AG04449 (cell line): ENCODE measurements around the gene BANF1.

ENCODE experiments used
- CTCF ChIA-PET: fragments of 350-600 bp; formaldehyde crosslinking; extraction: SDS; loops from one replicate; lab custom pipeline; 2021; ENCODE audit warnings: antibody characterized with exemption; lab: Yijun Ruan, JAX
- POLR2A ChIA-PET: fragments of 400-600, 350-600 bp; formaldehyde crosslinking; extraction: SDS; loops from one replicate; lab custom pipeline; 2020; ENCODE audit warnings: antibody characterized with exemption, inconsistent platforms; lab: Yijun Ruan, JAX
- DNase-seq: peaks from one replicate; pipeline ENCODE4 v3.0.0-alpha.2; 2010; ENCODE audit warnings: low read depth, low spot score
- H3K4me3 ChIP-seq: 2 replicates; pipeline ENCODE4 v1.5.1; 2011; ENCODE audit warnings: low read depth, mild to moderate bottlenecking, control low read depth, low read length
- CTCF ChIP-seq: IDR thresholded peaks from one replicate; pipeline ENCODE4 v1.5.1; 2011; ENCODE audit warnings: mild to moderate bottlenecking, moderate library complexity, low read length, control low read depth, inconsistent platforms; ENCODE audit not compliant: insufficient read depth; ENCODE audit errors: missing control alignments

BANF1 gene

DNA sequence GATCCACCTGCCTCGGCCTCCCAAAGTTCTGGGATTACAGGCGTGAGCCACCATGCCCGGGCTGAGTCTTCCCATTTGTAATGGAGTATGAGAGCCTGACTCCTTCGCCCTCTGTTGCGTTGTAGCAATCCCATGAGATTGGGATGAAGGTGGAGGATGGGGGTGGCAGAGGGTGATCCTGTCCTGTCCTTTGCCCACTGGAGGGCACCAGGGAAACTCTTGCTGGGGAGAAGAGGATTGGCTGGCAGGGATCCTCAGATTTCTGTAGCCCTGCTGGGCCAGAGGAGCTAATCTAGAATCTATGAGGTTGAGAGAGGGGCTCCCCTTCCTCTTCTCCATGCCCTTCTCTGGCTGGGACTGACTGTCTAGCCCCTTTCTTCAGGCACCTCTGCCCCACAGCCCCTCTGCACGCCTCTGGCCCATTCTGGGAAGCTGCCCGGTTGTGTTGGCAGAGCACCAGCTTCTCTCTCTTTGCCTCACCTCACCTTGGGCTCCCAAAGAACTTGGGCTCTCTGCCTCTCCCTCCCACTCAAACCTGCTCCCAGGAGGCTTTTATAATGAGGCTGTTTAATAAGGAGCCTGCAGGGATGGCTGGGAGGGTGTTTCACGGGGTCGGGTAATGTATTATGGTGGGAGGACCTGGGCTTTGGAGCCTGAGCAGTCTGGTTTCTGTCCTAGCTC is 33.5 kb downstream of the BANF1 start:
- no peak for TF ChIP-seq CTCF
- CTCF ChIA-PET, result interaction anchor here (0.9 to 5.6 kb wide), 6 partner anchors 8 to 46 kb away, joined by 3 to 58 read pairs (median 7); partner anchors contain the start of gene CATSPER1
- POLR2A ChIA-PET, result no interaction called here
- DNase-seq, result no peak
- no peak overlapping the region for H3K4me3 ChIP-seq

DNA sequence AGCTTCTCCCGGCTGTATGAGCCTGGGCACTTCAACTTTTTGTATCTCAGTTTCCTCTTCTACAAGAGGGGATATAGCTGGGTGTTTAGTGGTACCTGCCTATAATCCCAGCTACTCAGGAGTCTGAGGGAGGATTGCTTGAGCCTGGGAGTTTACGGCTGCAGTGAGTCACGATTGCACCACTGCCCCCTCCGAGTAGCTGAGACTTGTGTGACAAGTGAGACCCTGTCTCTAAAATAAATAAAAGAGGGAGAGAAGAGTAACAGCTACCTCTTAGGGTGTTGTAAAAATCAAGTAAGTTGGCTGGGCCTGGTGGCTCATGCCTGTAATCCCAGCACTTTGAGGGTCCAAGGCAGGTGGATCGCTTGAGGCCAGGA is 34.0 kb downstream of the BANF1 start:
- CTCF ChIA-PET, result interaction anchor here (1.5 to 5.6 kb wide), 5 partner anchors 10 to 46 kb away, joined by 3 to 58 read pairs (median 9); partner anchors contain the start of gene CATSPER1
- H3K4me3 ChIP-seq, result no peak overlapping the region
- TF ChIP-seq CTCF, result no peak
- DNase-seq, result no peak
- POLR2A ChIA-PET, result no interaction called here

- H3K4me3 ChIP-seq, result no peak overlapping the region
- no peak for TF ChIP-seq CTCF
- POLR2A ChIA-PET, result no interaction called here
- CTCF ChIA-PET, result interaction anchor here (1.0 to 5.6 kb wide), 4 partner anchors 8 to 14 kb away, joined by 4 to 58 read pairs (median 30); partner anchors contain the start of gene CATSPER1
- DNase-seq, result no peak
Observed at GRCh38 chr11:66037327-66037726, 35.0 kb downstream of the BANF1 start.

DNA sequence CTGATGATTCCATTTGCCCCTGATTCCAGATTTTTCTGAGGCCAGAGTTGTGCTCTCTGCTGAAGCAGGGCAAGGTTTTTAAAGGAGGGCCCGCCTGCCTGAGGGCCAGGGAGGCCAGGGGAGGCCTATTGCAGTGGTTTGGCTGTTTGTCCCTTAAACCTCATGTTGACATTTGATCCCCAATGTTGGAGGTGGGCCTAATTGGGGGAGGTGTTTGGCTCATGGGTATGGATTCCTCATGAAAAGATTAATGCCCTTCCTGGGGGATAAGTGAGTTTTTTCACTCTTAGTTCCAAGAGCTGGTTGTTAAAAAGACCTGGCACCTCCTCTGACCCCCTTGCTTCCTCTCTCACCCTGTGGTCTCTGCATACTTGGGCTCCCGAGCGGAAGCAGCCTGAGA is 37.5 kb downstream of the BANF1 start:
- no peak overlapping the region for H3K4me3 ChIP-seq
- POLR2A ChIA-PET, result no interaction called here
- DNase-seq, result no peak
- CTCF ChIA-PET, result interaction anchor here (1.0 to 5.4 kb wide), 5 partner anchors 10 to 28 kb away, joined by 3 to 56 read pairs (median 7); partner anchors contain the start of genes CATSPER1, GAL3ST3 and SF3B2
- no peak for TF ChIP-seq CTCF

DNA sequence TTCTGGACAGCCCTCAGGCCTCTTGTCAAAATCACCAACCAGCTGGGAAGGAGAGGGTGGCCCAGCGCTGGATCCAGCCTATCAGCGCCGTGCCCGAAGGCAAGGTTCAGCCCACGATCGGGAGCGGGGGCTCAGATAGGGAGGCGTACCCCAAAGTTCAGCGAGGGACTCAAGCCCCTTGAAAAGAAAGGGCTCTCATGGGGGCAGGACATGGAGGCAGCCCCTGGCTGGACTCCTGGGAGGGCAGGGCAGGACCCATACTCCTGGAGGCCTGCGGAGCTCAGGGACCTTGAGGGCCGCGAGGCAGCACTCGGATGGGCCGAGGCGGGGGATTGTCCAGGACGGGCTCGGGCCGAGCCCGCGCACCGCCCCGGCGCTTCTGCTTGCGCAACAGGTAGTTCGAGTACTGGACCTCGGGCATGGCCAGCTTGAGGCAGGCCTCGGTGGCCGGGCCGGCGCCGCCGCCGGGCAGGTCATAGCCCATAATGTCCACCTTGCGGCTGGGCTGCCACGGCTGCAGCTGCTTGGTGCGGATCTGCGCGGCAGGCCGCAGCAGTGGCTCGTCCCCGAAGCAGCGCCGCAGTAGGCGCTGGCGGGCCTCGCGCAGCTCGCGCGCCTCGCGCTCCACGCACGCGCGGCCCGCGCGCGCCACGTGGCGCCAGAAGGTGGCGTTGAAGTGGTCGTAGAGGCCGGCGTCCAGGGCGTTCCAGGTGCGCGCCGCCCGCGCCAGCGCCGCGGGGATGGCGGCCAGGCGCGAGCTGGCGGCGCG is 40.1 kb downstream of the BANF1 start:
- ChIA-PET CTCF (interaction anchor here (1.1 to 8.5 kb wide), 7 partner anchors 9 to 76 kb away, joined by 3 to 118 read pairs (median 52); partner anchors contain the start of genes CATSPER1, PACS1 and SF3B2), POLR2A (interaction anchor here (1.3 kb wide), 1 partner anchor 10 kb away, joined by 3 read pairs; the partner anchor contains the start of gene SF3B2)
- DNase-seq, result no peak
- H3K4me3 ChIP-seq, result no peak overlapping the region
- no peak for TF ChIP-seq CTCF
